ENCODE data around the gene SELPLG.
"Not testable (repeated sequence)": the region's sequence is repeated elsewhere in the genome, so short reads cannot be mapped to it uniquely, and the experiment has no call there.

SELPLG gene

DNA sequence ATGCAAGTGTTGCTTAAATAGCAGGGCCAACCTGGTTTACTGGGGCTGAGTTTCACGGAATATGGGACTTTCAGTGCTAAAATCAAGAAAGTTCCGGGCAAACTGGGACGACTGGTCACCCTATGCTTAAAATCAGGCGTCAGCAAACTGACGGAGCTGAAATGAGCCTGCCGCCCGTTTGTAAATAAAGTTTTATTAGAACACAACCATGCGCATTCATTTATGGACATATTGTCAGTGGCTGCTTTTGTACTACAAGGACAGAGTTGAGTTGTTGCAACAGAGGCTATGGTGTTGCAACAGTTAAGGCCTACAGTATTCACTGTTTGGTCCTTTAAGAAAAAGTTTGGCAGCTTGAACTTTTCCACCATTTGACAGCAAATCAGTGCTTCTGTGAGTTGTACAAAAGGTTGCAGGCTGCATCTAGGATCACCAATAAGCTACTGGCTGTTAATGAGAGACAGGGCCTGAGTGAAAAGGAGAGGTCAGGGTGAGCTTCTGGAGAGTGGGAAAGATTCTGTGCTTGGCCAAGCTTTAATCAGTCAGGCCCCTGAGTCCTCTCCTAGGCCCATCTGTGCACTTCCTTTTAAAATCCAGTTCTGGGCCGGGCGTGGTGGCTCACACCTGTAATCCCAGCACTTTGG, 13.3 kb downstream of the SELPLG start:
- DNase-seq (ENCODE audit: insufficient read length, low spot score) (no peak), FAIRE-seq (no peak)
- TF ChIP-seq, protein P1, sequence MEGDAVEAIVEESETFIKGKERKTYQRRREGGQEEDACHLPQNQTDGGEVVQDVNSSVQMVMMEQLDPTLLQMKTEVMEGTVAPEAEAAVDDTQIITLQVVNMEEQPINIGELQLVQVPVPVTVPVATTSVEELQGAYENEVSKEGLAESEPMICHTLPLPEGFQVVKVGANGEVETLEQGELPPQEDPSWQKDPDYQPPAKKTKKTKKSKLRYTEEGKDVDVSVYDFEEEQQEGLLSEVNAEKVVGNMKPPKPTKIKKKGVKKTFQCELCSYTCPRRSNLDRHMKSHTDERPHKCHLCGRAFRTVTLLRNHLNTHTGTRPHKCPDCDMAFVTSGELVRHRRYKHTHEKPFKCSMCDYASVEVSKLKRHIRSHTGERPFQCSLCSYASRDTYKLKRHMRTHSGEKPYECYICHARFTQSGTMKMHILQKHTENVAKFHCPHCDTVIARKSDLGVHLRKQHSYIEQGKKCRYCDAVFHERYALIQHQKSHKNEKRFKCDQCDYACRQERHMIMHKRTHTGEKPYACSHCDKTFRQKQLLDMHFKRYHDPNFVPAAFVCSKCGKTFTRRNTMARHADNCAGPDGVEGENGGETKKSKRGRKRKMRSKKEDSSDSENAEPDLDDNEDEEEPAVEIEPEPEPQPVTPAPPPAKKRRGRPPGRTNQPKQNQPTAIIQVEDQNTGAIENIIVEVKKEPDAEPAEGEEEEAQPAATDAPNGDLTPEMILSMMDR (IDR thresholded peaks at IDR 0.05; ENCODE audit: insufficient read depth, missing control alignments), result no peak

DNA sequence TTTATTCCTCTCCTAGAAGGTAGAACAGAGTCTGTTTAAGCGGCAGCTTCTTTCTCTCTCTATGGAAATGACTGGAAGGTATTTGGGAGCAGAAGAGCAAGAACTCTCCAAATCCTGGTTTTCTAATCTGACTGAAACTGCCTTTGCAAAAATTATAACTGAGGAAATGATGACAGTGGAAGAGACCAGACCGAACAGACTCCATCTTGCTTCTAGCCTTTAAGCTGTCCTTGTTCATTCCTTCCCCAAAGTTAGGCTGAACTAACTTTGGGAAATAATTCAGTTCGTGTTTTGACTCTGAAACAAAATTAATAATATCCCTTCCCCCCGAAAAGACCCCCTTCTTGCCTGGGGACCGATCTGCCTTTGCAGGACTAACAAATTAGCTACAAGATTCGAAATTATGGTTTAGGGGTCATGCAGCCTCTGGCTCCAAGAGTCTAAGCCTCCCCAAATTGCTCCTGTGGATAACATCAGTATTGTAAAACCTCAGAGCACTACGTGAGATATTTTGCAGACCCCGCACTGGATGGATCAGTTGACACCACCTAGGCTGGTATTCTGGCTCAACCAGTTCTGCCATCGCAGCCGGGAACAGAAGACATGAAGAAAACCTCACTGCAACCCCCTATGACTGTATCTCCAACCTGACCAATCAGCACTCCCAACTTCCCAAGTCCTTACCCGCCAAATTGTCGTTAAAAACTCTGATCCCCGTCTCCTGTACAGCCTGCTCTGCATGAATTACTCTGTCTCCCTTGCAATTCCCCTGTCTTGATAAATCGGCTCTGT, 14.1 kb downstream of the SELPLG start:
- FAIRE-seq (no peak), DNase-seq (ENCODE audit: insufficient read length, low spot score) (no peak)

GRCh38 chr12:108618953-108619274, 14.8 kb downstream of the SELPLG start:
- FAIRE-seq; DNase-seq (ENCODE audit: insufficient read length, low spot score): not testable (repeated sequence)

More for the DNA sequence above, 14.1 kb downstream of the SELPLG start:
- TF ChIP-seq, protein P1 (IDR thresholded peaks at IDR 0.05; ENCODE audit: insufficient read depth, missing control alignments), result no peak

- DNase-seq (ENCODE audit: insufficient read length, low spot score) (peak; percentile 86), FAIRE-seq (no peak)
- TF ChIP-seq, protein P1 (IDR thresholded peaks at IDR 0.05; ENCODE audit: insufficient read depth, missing control alignments), result peak; percentile 91
Observed at GRCh38 chr12:108618079-108618952, 15.4 kb downstream of the SELPLG start.

DNA sequence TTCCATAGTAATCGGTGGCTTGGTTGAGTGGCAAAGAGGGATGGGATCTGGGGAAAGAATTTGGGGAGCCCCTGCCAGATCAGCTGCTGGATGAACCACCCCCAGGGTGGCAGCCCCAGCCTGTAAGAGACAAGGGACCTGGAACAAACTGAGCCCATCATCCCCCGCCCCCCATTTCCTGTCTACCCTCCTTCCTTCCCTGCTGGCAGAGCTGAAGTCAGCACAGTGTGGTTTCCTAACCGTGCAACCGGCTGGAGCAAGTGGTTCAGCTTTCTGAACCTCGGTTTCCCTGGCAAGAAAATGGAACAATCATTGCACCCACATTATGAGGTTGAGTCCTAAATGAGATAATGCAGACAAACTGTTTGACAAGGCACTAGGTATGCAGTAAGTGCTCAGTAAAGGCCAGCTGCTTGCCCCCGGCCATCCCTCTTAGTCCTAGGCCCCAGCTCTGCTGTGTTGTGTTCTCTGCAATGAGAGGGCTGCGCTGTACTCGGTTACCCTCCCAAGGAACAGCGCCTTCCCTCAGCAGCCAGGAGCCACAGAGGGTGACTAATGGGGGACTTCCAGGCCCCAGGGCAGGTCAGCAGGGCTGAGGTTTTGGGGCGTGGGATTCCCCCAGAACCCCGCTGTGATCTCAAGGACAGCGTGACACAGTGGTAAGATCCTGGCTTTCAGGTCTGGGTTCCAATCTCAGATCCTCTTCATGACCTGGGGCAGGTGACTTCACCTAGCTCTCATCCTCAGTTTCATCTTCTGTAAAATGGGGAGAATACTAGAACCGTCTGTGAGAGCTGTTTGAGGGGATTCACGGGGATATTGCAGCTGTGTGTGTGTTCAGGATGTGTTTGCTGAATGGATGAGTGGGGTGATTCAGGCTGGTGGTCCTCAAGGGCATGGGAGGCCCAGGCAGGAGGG, 16.5 kb downstream of the SELPLG start:
- FAIRE-seq, result no peak
- DNase-seq (ENCODE audit: insufficient read length, low spot score), result no peak
- TF ChIP-seq, protein P1 (IDR thresholded peaks at IDR 0.05; ENCODE audit: insufficient read depth, missing control alignments), result no peak

- TF ChIP-seq, protein P1 (IDR thresholded peaks at IDR 0.05; ENCODE audit: insufficient read depth, missing control alignments), result no peak
- DNase-seq (ENCODE audit: insufficient read length, low spot score) (no peak), FAIRE-seq (no peak)
Observed at GRCh38 chr12:108616359-108616758, 17.3 kb downstream of the SELPLG start.

All from D721Med (cell line).